GM19240 (cell line): Measurements from ENCODE around the gene ADAMTSL2.

Experiments used
- DNase-seq: peaks from one replicate; pipeline ENCODE4 v3.0.0; 2011; ENCODE audit warnings: low spot score; ENCODE audit not compliant: insufficient read length

Gene ADAMTSL2

GRCh38 chr9:133532937-133533668 is 1.4 kb upstream of the ADAMTSL2 start:
- no peak for DNase-seq

- DNase-seq = no peak
These were observed 647 bp upstream of the ADAMTSL2 start for GRCh38 chr9:133533857-133534256.

DNA sequence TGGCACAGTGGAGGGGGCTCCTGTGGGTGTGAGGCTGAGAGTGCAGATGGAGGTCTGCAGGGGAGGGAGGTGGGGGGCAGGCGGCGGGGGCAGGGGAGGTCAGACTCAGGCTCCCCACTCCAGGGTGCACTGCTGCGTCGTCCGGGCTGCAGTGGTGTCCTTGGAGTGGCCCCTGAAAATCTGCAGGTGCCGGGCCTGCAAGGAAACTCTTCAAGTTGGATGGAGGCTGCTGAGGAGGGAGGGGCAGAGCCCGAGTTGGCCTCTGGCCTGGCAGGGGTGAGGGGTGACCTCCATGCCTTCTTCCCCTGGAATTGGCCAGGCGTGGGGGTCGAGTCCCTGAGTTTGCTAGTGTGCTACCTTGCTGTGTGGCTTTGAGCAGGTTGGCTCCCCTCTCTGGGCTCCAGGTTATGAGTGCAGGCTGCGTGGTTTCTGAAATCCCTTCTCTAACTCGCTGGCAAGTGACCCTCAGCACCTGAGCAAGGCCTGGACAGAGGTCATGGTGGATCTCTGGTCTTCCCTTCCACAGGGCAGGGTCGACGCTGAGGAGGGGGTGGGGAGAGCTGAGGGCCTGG is 888 bp downstream of the ADAMTSL2 start:
- DNase-seq = no peak

DNA sequence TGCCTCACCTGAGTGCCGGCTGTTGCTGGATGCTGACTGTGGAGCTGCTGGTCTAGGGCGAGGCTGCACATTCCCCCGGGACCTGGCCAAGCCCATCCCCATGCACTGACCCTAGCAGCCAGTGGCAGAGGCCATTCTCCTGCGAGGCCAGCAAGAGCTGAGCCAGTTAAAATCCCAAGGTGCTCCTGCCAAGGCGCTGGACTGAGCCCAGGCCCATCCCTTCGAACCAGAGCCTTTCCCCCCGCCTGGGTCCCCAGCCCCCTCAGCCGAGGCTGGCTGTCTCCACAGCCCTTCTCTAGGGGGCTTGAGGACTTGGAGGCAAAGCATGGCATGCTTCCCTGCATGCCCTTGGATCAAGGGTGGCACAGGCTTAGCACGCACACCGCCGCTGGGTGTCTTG is 1.6 kb downstream of the ADAMTSL2 start:
- DNase-seq = no peak

- DNase-seq = no peak
These were observed 2.0 kb downstream of the ADAMTSL2 start for GRCh38 chr9:133536536-133536935.

GRCh38 chr9:133537257-133537656 is 2.8 kb downstream of the ADAMTSL2 start:
- no peak for DNase-seq

- DNase-seq = no peak
These were observed 3.7 kb downstream of the ADAMTSL2 start for GRCh38 chr9:133538176-133538575.

DNA sequence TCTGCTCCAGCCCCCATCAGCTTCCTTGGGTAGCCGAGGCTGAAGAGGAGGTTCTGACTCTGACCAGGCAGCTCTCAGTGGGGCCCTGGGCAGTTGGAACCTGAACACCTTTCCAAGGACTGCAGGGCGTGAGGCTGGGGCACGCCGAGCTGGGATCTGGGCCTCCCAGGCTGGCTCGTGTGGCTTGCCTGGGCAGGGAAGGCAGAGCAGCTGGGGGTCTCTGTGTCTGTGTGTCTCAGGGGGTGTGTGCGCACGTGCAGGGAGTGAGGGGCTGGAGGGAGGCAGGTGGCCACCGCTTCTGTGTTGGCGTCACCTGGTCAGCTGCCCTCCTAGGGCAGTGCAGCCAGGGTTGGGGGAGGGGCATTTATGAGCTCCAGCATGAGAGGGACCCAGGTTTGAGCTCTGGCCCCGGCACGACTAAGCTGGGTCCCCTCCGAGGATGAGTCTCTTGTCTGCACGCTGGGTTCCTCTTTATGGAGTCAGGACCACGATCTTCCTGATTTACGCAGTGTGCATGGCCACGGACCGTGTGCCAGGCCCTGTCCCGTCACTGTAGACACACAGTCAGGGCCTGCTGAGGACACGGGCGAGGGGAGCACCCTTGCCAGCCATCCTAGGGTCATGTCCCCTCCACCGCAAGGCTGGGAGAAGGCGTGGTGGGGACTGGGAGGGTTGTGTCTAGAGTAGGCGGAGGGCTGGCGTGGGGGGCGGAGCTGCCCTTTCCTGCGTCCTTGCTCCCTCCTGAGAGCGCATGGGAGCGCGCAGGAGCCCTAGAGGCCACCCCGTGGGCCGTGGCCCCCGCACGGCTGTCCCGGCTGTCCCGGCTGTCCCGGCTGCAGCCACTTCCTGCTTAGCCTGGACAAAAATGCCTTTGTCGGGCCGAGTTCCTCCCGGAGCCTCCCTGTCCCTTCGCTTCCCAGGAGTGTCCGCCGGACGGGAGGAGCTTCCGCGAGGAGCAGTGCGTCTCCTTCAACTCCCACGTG is 4.6 kb downstream of the ADAMTSL2 start:
- no peak for DNase-seq

DNA sequence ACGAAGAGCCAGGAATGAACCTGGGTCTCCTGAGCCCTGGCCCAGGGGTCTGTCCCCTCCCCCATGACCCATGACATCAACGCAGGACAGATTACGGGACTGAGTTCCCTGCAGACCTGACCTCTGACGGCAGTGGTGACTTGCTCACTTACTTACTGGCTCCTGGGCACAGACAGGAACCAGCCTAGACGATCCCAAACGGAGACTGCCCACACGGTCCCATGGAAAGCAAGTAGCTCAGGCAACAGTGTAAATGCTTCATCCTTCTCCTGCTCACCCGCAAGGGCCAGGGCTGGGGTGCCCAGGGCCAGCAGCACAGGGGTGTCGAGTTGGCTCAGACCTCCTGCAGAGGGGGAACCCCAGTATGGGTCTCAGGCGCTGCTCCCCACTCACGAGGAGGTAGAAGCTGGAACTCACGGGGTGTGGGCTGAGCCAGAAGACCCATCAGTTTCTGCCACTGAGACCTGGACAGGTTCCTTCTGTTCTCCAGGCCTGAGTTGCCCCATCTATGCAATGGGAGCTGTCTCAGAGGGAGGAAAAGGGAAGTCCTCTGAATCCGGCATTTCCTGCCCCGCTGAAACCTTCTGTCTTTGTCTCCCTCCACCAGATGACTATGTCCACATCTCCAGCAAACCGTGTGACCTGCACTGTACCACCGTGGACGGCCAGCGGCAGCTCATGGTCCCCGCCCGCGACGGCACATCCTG is 5.6 kb downstream of the ADAMTSL2 start:
- DNase-seq = no peak

- no peak for DNase-seq
These were observed 6.2 kb downstream of the ADAMTSL2 start for GRCh38 chr9:133540698-133541025.

DNA sequence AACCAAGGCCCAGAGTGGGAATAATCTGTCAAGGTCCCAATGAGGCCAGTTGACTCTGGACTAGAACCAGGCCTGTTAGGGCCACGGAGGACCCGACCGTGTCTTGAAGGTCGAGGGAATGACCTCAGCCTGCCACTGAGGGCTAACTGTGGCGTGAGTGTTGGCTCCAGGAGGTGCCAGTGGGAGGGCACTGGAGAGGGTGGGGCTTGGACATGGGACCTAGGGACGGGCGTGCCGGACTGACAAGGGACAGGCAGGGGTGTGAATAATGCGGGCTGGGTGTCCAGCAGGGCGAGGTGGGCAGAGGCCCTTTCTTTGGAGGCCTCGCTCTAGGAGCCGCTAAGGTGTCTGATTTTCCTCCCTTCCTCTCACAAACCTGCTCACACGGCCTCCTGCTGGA is 7.5 kb downstream of the ADAMTSL2 start:
- DNase-seq = no peak

GRCh38 chr9:133543772-133544467 is 9.4 kb downstream of the ADAMTSL2 start:
- no peak for DNase-seq

DNA sequence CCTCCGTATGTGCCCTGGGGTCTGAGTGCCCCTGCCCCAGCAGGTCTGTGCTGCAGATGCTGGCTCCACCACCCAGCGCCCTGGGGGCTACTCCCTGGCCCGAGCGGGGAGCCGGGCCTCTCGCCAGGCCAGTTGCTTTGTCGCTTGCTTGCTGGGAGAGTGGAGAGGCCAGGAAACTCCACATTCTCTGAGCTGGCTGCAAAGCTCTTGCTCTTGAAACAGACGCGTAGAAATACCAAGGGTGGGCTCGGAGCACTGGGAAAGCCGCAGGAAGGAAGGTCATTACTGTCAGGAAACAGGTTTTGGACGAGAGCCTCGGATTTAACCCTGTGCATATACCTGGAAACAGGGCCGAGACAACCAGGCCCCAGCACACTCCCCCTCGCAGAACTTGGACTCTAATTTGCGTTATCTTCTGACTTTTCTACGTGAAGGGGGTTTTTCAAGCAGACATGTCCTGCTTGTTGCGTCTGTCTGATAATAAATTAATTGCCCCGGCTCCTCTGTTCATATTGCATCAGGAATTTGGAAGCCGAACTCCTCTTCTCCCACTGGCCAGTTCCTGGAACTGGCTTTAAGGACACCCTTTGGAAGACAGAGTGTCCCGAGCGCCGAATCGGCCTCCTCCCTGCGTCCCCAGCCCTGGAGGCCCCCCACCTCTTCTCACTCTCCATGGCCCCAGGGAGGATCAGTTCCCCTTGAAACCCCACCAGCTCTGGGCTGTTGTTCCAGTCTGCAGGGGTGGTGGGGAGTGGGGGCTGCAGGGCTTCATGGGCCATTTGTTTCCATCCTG is 11.2 kb downstream of the ADAMTSL2 start:
- no peak for DNase-seq

DNA sequence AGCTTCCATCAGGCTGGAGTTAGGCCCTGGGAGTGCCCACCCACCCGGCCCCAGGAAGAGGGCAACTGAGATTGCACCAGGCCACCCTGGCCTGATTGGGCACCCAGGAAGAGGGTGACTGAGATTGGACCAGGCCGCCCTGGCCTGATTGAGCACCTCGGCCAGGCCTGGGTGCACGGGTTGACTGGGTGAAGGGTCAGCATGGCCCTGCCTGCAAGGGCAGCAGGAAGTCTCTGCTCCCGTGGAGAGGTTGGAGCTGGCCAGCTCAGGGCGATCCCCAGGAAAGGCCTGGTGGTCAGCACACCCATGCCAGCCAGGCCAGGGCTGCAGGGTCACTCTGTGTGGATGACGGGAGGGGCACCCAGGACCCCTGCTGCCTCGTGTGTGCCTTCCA is 11.8 kb downstream of the ADAMTSL2 start:
- no peak for DNase-seq

GRCh38 chr9:133547116-133547515 is 12.6 kb downstream of the ADAMTSL2 start:
- no peak for DNase-seq

DNA sequence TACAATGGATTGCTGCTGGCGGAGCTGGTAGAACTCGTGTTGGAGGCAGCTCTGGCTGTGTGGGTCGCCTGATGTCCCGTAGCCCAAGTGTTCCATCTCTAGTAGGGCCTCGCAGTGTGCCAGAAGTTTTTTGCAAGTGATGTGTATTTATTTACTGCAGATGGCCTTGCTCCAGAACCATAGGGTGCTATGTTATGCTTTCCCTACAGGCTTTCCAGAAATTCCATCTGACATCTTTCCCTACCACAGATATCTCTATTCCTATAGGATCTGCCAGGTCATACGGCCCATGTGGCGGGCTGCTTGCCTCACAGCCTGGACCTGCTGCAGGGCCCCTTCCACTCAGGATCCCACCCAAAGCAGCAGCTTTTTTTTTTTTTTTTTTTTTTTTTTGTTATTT is 16.9 kb downstream of the ADAMTSL2 start:
- DNase-seq = no peak

DNA sequence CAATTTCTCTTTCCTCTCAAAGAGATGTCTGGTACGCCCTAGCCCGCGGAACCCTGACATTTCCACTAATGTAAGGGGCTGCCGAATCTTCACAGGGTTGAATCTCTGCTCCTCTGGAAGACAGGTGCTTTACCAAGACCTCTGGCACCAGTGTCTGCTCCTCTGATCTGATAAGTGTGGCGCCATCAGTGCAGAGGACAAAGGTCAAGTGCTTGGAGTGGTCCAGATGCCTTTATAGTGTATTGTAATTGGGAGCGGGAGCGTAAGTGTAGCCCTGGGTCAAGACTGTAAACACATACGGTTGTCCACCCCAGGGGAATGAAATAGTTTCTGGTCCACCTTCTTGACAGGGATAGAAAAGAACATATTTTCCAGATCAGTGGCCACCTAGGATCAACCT is 17.7 kb downstream of the ADAMTSL2 start:
- DNase-seq = no peak

DNA sequence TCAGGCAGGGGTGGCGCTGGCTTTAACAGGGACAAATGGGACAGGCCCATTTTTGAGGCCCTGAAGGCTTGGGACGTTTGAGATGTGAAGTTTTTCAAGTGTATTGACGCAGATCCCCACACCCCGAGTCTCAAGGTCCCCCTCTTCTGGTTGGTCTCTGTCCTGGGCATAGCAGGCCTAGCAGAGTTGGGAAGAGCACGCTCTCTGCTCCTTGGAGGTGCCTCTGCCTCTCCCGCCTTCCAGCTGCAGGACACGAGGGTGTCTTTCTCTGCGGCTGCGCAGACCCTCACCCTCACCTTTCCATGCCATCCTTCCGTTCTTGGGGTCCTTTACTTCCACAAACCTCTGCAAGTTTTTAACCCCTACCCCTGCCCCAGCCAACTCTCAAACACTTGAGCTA is 18.6 kb downstream of the ADAMTSL2 start:
- no peak for DNase-seq

DNA sequence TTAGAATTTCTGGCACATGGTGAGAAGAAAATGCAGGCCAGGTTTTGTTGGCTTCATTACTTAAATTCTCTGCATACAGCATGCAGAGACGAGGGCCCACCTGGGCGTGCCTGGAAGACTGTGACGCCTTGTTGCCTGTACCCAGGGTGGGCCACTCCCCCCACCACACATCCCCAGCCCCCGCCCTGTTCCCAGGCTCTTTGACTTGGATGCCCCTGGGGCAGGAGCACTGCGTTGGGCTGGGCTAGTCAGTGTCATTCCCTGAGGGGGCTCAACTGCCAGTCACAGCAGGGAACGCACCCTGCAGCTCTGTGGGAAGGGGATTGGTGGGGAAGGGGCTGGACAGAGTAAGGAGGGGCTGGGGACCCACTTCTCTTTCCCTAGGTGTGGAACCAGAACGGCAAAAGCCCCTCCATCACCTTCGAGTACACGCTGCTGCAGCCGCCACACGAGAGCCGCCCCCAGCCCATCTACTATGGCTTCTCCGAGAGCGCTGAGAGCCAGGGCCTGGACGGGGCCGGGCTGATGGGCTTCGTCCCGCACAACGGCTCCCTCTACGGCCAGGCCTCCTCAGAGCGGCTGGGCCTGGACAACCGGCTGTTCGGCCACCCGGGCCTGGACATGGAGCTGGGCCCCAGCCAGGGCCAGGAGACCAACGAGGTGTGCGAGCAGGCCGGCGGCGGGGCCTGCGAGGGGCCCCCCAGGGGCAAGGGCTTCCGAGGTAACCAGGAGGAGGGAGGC is 19.6 kb downstream of the ADAMTSL2 start:
- DNase-seq = no peak

DNA sequence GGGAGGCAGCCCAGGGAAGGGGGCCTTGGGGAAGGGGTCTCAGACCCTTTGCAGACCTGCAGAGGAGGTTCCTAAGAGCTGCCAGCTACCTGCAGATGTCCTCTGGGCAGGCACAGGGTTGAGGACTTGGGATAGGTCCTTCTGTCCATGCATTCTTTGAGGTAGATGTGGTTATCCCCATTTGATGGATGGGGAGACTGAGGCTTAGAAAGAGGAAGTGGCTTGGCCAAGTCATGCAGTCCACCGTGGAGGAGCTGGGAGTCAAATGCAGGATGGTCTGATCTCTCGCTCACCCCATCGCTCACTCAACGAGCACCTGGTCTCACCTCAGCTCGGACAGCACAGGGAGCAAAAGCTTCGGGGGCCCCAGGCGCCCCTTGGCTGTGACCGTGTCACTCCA is 20.2 kb downstream of the ADAMTSL2 start:
- DNase-seq = no peak
